ENCODE measurements around the gene MYO1H. TPM values are rescaled to one million over a fixed set of nuclear protein-coding genes. Genes with fewer than 3 reads are reported as not detected.
A peak's percentile ranks its signal among the peaks of the same experiment; 100 is the strongest.
"Not testable (repeated sequence)": the region's sequence is repeated elsewhere in the genome, so short reads cannot be mapped to it uniquely, and the experiment has no call there.

Gene MYO1H
- total RNA-seq, 1 donor from 2014 or later = 9.6 TPM

DNA sequence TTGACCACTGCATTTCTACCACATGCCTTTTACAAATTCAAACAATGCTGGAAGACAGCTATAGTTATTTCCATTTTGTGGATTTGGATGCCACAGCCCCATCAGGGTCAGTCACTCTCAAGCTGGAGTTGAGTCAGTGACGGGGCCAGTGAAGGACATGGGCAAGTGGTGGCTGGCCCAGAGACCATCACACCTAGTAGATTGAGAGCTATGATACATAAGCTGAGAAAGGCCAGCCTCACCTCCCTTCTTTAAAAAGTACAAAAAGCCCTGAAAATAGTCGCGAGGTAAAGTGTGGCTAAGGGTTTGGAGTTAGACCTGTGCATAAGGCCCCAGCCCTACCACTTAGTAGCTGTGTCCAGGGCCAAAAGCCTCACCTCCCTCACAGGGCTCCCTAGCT is 125.3 kb downstream of the MYO1H start:
- DNase-seq (ENCODE audit: low spot score) = no peak

DNA sequence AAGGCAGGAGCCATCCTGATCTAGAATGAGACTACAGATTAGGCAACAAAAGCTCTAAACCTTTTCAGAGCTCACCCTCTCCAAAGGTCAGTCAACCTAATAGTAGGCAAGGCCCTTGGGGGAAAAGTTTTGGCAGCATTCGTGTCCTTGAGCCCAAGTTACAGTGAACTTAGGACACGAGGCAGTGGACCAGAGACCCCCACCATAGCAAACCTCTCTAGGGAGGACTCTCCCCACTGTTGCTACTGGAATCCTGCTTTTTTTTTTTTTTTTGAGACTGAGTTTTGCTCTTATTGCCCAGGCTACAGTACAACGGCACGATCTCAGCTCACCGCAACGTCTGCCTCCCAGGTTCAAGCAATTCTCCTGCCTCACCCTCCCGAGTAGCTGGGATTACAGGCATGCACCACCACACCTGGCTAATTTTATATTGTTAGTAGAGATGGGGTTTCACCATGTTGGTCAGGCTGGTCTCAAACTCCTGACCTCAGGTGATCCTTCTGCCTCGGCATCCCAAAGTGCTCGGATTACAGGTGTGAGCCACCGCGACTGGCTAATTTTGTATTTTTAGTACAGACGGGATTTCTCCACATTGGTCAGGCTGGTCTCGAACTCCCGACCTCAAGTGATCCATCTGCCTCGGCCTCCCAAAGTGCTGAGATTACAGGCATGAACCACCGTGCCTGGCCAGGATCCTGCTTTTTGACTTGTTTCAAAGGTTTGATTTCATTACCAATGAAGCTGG is 126.0 kb downstream of the MYO1H start:
- DNase-seq (ENCODE audit: low spot score) = not testable (repeated sequence)

DNA sequence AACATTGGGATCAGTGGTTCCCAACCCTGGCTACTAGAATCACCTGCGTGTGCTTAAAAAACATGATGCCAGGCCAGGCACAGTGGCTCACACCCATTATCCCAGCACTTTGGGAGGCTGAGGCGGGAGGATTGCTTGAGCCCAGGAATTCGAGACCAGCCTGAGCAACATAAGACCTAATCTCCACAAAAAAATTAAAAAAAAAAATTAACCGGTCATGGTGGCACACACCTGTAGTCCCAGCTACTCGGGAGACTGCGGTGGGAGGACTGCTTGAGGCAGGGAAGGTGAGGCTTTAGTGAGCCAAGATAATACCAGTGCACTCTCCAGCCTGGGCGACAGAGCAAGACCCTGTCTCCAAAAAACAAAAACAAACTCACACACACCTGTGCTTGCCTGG is 127.4 kb downstream of the MYO1H start:
- no peak for DNase-seq (ENCODE audit: low spot score)

DNA sequence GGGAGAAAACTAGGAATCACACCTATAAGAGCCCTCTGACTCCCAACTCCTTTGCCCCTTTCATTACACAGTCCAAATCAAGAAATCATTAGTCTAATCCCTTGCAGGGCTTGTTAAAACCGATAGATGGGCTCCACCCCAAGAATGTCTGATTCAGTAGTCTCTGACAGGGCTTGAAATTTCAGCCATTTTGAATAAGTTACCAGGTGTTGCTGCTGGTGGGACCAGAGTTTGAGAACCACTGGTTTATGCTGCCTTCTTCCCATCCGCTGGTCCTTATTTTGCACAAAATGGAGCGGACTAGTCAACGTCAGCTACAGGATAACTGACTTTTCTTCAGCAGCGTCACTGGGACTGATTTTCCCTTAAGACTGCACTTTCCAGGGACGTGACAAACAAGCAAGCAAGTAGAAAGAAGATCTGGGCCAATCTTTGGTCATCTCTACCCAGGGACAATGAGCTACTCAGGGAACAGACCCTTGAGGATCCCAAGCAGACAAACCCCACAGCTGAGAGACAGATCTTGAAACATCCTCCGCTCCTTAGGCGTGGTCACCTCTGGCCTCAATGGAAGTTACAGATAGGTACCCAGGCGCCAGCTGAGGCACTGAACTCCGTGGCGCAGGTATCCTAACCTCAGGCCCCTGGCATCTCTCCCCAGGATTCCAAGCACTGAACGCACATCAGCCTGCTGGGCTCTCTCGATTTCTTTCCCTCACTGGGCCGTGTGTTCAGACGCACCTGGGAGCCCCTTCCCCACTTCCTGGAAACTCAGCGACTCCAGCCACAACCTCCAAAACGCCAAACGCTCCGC is 128.5 kb downstream of the MYO1H start:
- no peak for DNase-seq (ENCODE audit: low spot score)

DNA sequence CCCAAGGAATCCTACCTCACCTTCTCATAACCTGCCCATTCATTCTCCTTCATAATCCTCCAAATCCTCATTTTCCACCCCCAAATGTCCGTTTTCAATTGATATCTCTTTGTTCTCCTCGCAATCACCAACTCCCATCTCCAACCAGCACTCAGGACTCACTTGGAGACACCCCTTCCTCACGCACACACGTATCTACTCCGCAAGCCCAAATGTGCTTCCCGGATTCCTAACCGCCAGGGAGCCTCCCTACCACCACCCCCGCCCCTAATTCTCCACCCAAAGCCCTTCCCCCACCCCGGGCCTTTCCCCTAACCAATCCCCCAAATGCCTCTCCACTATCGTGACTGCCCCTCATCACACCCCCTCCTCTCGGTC is 129.1 kb downstream of the MYO1H start:
- no peak for DNase-seq (ENCODE audit: low spot score)

DNA sequence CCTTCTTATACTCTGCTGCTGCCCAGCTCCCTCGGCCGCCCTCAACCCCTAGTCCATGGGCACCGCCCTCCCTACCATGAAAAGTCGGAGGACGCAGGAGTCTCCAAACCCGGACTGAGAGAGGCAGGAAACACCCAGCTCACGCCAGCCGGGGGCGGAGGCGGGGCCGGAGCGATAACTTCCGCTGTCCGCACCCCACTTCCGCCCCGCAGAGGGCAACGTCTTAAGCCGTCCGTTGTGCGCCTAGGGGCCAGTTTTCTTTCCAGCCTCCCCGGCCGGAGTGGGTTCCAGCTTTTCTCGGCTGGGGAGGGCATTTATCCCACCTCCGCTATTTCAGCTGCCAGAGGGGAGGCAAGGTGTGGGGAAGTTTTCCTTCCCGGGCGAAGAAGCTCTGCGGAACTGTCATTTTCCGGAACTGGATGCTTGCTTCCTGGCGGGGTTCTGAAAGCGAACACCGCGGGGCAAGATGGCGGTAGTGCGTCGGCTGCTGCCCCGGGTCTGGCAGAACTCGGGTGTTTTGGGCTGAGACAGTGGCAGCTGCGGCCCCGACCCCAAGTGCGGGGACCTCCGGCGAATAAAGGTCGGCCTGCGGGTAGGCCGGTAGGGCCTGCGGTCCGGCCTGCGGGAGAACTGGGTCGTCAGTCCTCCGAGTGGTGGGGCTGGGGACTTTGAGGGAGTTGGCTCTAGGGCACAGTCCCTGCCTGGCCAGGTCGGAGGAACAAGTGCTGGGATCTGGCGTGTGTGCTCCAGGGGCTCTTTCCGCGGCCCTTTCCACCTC is 129.7 kb downstream of the MYO1H start, which contains the start of the genes KCTD10 and UBE3B:
Gene KCTD10 (minus strand): TSS at position 116 of the 778 bp plus-strand sequence. CDS start 38 bp downstream, at position 78.
Gene UBE3B (plus strand): TSS at position 450 of the 778 bp plus-strand sequence. CDS start 5,918 bp downstream, outside the sequence.
- DNase-seq (ENCODE audit: low spot score) = peak; percentile 90

DNA sequence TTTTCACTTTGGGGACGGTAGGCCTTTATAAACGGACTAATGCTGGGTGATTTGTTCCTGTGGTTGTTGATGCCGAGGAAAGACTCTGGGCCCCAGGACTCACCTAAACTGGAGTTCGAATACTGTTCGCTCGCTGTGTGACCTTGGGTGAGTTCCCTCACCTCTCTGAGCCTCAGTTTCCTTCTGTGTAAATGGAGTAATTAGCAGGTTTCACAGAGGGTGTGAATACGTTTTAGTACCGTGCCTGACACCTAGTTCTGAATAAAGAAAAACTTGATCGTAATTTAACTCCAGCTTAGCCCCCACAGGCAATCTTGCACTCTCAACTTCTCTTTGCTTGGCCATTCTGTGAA is 130.2 kb downstream of the MYO1H start:
- DNase-seq (ENCODE audit: low spot score) = no peak

DNA sequence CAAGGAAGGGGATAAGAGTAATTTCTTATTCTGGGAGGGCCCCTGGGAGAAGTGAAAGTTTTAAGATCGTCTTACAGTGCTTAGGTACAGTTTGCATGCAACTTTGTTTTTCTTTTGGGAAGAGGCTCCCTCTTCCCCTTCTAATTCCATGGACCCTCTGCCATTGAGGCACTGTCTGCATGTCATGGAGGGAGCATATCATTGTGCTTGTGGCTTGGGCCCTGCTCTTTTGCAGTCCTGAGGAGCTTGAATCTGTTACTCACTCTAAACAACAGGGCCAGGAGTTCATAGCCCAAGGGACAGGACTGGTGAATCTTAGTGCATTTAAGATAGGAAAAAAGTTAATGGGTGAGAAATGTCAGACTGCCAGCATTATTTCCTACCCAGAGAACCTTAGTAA is 132.1 kb downstream of the MYO1H start:
- no peak for DNase-seq (ENCODE audit: low spot score)

DNA sequence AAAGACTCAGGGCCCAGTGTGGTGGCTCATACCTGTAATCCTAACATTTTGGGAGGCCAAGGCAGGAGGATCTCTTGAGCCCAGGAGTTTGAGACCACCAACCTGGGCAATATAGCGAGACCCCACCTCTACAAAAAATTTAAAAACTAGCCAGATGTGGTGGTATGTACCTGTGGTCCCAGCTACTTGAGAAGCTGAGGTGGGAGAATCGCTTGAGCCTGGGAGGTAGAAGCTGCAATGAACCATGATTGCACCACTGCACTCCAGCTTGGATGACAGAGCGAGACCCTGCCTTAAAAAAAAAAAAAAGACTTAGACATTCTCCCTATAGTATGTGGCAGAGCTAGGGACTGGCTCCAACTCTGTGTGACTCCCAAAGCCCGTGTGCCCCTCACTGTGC is 132.7 kb downstream of the MYO1H start:
- no peak for DNase-seq (ENCODE audit: low spot score)

DNA sequence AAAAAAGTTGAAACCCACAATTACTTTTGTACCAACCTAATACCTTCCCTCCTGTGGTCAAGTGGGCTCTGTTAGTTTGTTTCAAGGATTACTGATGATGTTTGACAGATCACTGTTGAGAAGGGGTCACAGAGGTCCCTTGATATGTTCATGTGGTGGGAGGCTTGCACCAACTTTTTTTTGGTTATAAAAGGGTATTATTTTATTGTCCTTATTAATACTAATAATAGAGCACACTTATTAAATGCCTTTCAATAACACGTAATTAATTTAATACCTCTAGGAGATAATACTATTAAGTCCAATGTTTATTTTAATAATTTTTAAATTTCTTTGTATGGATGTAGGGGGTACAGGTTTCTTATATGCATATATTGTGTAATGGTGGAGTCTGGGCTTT is 134.2 kb downstream of the MYO1H start:
- no peak for DNase-seq (ENCODE audit: low spot score)

DNA sequence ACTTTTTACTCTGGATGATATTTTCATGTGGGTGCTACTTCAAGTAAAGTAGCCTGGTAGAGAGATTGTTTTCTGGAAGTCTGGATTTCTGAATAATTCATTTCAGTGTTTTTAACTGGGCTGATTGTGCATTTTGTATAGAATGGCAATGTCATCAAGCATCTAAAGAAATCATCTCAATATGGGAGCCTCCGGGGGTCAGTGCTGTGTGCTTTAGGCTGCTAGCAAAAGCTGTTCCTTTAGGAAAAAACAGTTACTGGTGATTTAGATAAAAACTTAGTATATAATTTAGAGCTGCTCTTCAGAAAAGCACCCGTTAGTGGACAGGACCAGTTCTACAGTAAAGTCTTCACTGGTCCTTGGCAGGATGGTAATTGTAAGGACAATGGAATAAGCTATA is 134.8 kb downstream of the MYO1H start:
- no peak for DNase-seq (ENCODE audit: low spot score)

DNA sequence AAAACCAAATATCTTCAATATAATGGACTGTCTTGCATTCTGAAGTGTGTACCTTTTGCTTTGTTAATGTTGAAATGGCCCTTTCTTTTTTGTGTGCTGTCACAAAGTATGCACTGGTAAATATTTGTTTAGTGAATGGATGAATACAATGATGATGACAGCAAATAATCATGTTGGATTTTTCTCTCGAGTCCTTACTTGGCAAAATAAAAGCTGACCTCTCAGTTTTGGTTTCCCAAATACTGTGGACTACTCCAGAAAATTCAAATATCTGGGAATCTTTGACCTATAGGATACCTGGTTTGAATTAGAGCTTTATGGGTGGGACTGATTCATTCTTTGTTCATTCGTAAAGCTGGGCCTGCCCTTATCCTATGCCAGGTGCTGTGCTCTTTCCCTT is 135.2 kb downstream of the MYO1H start:
- DNase-seq (ENCODE audit: low spot score) = no peak

DNA sequence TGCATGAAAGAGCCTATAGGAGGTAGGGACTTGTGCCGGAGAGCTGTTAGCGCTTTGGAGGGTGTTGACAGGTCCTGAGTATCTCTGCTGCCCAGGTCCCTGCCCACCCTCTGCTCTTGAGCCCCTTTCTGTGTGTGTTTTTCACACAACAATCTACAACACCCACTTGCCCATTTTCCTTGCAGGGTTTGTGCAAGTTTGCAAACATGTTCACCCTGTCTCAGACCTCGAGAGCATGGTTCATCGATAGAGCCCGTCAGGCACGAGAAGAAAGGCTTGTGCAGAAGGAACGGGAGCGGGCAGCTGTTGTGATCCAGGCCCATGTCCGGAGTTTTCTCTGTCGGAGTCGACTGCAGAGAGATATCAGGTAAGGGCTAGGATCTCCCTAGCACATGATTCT is 135.6 kb downstream of the MYO1H start:
- no peak for DNase-seq (ENCODE audit: low spot score)

DNA sequence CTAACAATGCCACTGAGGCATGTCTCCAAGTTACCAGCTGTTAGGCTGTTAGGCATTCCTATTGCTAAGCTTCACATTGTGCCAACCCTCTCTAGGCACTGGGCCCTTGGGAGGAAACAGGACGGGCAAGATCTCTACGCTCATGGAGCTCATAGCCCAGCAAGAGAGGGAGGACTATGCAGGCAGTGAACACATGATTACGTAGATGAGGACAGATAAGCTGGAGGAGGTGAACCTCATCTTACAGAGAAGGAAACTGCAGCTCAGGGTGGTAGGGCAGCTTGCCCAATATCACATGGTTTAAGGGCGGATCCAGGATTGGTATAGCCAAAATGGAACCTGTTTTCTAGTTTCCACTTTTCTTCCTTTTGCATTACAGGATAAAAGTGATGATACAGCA is 137.5 kb downstream of the MYO1H start:
- no peak for DNase-seq (ENCODE audit: low spot score)

DNA sequence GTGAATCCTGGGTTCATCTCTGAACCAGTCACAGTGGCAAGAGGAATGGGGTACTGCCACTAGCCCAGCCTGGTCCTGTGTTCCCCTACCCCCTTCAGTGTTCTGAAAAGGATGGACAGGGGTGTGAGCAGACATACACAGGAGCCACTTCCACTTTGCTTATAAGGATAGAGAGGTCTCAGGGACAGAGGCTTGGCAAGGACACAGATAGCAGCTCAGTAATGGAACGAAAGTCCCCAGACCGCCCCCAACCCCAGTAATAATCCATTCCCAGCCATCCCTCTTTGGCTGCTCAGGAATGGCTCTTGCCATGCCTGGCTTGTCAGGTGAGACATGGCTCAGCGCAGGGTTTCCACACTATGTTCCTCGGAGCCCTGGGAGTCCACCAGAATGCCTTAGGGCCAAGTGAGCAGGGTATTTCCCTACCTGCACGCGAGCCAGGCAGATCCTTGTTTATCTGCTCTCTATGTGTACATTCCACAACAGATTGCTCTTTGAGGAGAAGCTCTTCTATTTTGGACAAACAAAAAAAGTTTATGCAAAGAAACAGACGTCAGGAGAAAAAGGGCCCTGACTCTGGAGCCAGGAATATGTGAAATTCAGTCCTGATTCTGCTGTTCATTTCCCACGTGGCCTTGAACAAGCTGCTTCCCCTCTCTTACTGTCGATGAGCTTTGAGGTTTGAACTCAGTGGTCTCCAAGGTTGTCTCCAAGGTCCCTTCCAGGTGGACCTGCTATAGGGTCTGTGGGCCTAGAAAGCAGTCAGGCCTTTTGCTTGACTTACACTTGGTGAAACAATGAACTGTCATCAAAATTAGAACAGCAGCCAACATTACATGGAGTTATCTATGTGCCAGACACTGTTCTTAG is 139.7 kb downstream of the MYO1H start:
- no peak for DNase-seq (ENCODE audit: low spot score)

DNA sequence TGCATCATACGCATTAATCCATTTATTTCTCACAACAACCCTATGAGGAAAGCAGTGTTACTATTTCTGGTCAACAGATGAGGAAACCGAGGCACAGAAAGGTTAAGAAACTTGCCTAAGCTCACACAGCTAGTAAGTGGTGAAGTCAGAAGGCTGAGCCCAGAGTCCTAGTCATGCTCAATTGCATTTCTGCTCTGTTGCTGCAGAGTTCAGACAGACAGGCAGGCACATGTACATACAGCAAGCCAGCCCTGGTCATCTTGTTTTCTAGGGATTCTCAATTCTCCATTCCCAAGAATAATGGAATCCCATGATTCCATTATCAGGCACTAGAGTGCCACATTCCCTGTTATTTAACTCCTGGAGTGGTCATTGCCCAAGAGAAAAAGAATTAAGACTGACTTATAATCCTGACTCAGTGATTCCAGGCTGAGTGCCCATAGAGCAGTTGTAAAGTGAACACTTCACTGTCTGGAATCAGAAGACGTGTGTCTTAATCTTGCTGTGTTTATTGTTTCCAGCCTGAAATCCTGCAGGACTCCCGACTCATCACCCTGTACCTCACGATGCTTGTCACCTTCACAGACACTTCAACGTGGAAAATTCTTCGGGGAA is 140.5 kb downstream of the MYO1H start:
- no peak for DNase-seq (ENCODE audit: low spot score)

DNA sequence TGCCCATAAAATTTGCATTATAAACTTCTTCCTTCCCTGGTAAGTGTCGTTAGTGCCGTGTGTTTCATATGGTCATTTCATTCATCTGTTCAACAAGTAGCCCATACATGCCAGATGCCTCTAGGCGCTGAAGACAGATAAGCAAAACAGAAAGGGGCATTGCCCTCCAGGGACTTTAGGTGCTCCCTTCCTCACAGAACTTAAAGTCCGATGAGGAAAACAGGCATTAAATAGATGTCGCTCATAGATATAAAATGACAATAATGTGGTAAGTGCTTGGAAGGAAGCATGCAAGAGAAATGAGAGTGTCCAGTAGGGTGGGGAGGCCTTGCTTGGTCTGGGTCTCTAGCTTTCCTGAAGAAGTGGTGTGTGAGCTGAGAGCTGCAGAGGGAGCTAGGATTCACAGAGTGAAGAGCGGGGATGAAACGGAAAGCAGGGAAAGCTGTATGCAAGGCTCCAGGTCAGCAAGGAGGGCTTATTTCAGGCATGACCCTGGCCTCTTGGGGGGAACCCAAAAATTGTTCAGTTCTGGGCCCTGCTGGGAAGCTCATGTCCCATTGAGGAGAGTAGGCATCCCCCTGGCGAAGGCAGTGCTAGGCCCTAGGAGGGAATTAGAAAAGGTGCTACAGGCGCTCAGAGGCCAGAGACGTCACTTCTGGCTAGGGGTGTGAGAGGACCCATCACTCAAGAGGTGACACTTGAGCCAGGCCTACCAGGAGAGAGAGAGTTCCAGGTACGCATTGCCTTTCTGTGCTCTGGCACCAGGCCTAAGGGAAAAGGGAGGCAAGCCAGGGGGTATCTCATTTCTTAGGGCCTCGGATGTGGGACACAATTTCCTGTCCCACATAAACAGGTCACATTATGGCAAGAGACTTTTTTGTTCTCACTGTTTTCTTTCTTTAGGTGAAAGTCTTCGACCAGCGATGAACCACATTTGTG is 141.6 kb downstream of the MYO1H start:
- DNase-seq (ENCODE audit: low spot score) = no peak

DNA sequence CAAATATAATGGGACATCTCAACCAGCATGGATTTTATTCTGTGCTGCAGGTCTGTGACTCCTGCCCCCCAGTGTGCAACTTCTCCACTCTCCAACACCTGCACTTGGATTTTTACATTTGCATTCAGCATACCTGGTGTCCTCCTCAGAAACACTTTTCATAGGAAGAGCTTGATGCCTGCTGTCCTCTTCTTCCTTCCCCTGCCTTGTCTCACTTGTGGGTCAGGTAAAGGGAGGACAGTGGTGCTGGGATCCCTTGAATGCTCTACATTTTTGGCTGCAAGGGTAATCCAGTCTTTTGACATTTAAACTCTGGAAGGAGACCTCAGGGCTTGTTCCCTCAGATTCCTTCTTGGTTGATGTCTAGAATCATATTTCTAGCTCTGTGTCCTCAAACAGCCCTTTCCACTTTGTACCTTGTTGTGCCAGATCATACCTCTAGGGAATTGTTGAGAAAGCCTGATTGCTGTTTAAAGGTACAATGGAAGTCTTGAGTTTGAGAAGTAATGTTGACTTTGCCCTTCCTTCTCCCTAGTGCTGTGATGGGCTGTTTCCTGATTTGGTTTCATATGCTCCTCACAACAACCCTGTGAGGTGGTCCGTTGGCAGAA is 142.4 kb downstream of the MYO1H start:
- DNase-seq (ENCODE audit: low spot score) = no peak

DNA sequence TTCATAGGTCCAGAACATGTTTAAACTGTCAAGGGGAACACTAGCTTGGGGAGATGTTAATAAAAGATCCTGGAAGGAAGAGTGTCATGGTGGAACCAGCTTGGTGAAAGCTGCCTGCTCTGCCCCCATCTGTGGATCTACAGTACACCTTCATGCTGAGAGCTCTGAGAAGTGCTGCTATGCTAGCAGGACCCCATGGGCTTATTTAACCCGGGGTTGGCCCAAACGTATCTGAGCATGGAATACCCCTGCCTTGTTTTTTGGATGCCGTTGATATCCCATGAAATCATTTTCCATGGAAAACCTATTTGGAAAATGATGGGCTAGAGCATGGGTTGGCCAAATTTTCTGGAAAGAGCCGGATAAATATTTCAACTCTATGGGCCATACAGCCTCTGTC is 144.0 kb downstream of the MYO1H start:
- no peak for DNase-seq (ENCODE audit: low spot score)
